GM03348 (cell line): ENCODE measurements around the gene ISL2.
A peak's percentile ranks its signal among the peaks of the same experiment; 100 is the strongest.

Experiments used
- DNase-seq: peaks from one replicate; pipeline ENCODE4 v3.0.0; 2012; ENCODE audit warnings: low spot score

The ISL2 gene

GRCh38 chr15:76327191-76328105 is 9.1 kb upstream of the ISL2 start:
- no peak for DNase-seq

GRCh38 chr15:76328106-76328696 is 8.4 kb upstream of the ISL2 start:
- no peak for DNase-seq

GRCh38 chr15:76328958-76329357 is 7.6 kb upstream of the ISL2 start:
- DNase-seq, result no peak

GRCh38 chr15:76330080-76330680 is 6.4 kb upstream of the ISL2 start:
- peak; percentile 73 for DNase-seq

GRCh38 chr15:76332796-76333195 is 3.8 kb upstream of the ISL2 start:
- DNase-seq, result no peak

- DNase-seq, result no peak
Measured at GRCh38 chr15:76333309-76333708, 3.3 kb upstream of the ISL2 start.

GRCh38 chr15:76333720-76334437 is 2.7 kb upstream of the ISL2 start:
- DNase-seq, result no peak

- no peak for DNase-seq
Measured at GRCh38 chr15:76334438-76335306, 1.9 kb upstream of the ISL2 start.

- DNase-seq, result peak; percentile 24
Measured at GRCh38 chr15:76335307-76336253, 993 bp upstream of the ISL2 start.

- peak; percentile 44 for DNase-seq
Measured at GRCh38 chr15:76337059-76337695, 604 bp downstream of the ISL2 start.

GRCh38 chr15:76337696-76338485 is 1.3 kb downstream of the ISL2 start:
- DNase-seq, result peak; percentile 19

- no peak for DNase-seq
Measured at GRCh38 chr15:76338486-76339304, 2.1 kb downstream of the ISL2 start.

- DNase-seq, result peak; percentile 39
Measured at GRCh38 chr15:76339305-76340197, 3.0 kb downstream of the ISL2 start.

GRCh38 chr15:76340198-76340802 is 3.7 kb downstream of the ISL2 start:
- peak; percentile 35 for DNase-seq

- DNase-seq, result peak; percentile 21
Measured at GRCh38 chr15:76340803-76341365, 4.3 kb downstream of the ISL2 start.

GRCh38 chr15:76341366-76342057 is 4.9 kb downstream of the ISL2 start:
- no peak for DNase-seq
